Fibroblast of mammary gland (primary cell): ENCODE results near the gene PPCS.

Experiments
- DNase-seq: peaks from one replicate; pipeline ENCODE4 v3.0.0-alpha.2; 2010; ENCODE audit warnings: low read depth
- H3K4me3 ChIP-seq: 2 replicates; pipeline ENCODE4 v1.5.1; 2011; ENCODE audit warnings: low read depth, mild to moderate bottlenecking, low read length, moderate library complexity; ENCODE audit not compliant: control insufficient read depth
- CTCF ChIP-seq: conservative IDR thresholded peaks from 2 replicates; pipeline ENCODE4 v1.5.1; 2011; ENCODE audit warnings: low read depth, low read length, inconsistent platforms; ENCODE audit not compliant: control insufficient read depth, insufficient read depth

Gene PPCS

GRCh38 chr1:42450061-42450460, 6.3 kb upstream of the PPCS start:
- DNase-seq: no peak
- no peak overlapping the region for H3K4me3 ChIP-seq
- TF ChIP-seq CTCF: no peak

- no peak for DNase-seq
- no peak for TF ChIP-seq CTCF
- H3K4me3 ChIP-seq: no peak overlapping the region
These were observed 3.0 kb upstream of the PPCS start for GRCh38 chr1:42453386-42453785.

- no peak for TF ChIP-seq CTCF
- no peak overlapping the region for H3K4me3 ChIP-seq
These were observed 1.9 kb upstream of the PPCS start for GRCh38 chr1:42454403-42454802.

GRCh38 chr1:42456754-42457089, 379 bp downstream of the PPCS start:
- peak; percentile 55 for DNase-seq
- no peak for TF ChIP-seq CTCF
- peak overlapping the region; percentile 79 for H3K4me3 ChIP-seq

More at GRCh38 chr1:42454403-42454802, 1.9 kb upstream of the PPCS start:
- DNase-seq: no peak

- no peak overlapping the region for H3K4me3 ChIP-seq
- DNase-seq: no peak
- TF ChIP-seq CTCF: no peak
These were observed 4.9 kb downstream of the PPCS start for GRCh38 chr1:42461196-42461595.

GRCh38 chr1:42462828-42463763, 6.8 kb downstream of the PPCS start, which contains the start of gene CCDC30:
Gene CCDC30 (plus strand): TSS chr1:42463286. CDS start chr1:42480552, 17,266 bp downstream.
- TF ChIP-seq CTCF: no peak
- peak within 1 kb of the TSS; percentile 76 for H3K4me3 ChIP-seq
- DNase-seq: peak; percentile 98
